HepG2 (cell line): ENCODE measurements around the gene MAP1LC3A. TPM values are rescaled to one million over a fixed set of nuclear protein-coding genes. Genes with fewer than 3 reads are reported as not detected.

ENCODE experiments used
- GATAD2A ChIP-seq: IDR thresholded peaks from 2 replicates; pipeline ENCODE4 v1.6.1; 2016
- HOMEZ ChIP-seq: IDR thresholded peaks from 2 replicates; pipeline ENCODE4 v1.6.1; 2016; ENCODE audit warnings: low read depth
- KMT2A ChIP-seq: sonication (generic); formaldehyde crosslinking; IDR thresholded peaks from 2 replicates; pipeline ENCODE4 v1.4.0; 2020; ENCODE audit warnings: missing genetic modification reagents
- MLXIP ChIP-seq: sonication (generic); formaldehyde crosslinking; IDR thresholded peaks from 2 replicates; pipeline ENCODE4 v1.9.0; 2021; ENCODE audit warnings: missing genetic modification reagents, borderline replicate concordance
- NFATC3 ChIP-seq: sonication (generic); formaldehyde crosslinking; IDR thresholded peaks from 2 replicates; pipeline ENCODE4 v1.5.1; 2020; ENCODE audit warnings: mild to moderate bottlenecking, missing genetic modification reagents
- PREB ChIP-seq: sonication (generic); formaldehyde crosslinking; IDR thresholded peaks from 2 replicates; pipeline ENCODE4 v1.4.0; 2020; ENCODE audit warnings: missing genetic modification reagents
- RCOR2 ChIP-seq: IDR thresholded peaks from 2 replicates; pipeline ENCODE4 v1.6.1; 2016; ENCODE audit warnings: missing biosample characterization, missing genetic modification reagents
- RFXAP ChIP-seq: sonication (generic); formaldehyde crosslinking; IDR thresholded peaks from 2 replicates; pipeline ENCODE4 v1.4.0; 2020; ENCODE audit warnings: missing genetic modification reagents, borderline replicate concordance
- TIGD3 ChIP-seq: sonication (generic); formaldehyde crosslinking; IDR thresholded peaks from 2 replicates; pipeline ENCODE4 v1.5.1; 2020; ENCODE audit warnings: mild to moderate bottlenecking, missing genetic modification reagents, borderline replicate concordance
- ZFP1 ChIP-seq: IDR thresholded peaks from 2 replicates; pipeline ENCODE4 v1.6.1; 2016
- ZKSCAN1 ChIP-seq: fragments of 150-350 bp; IDR thresholded peaks from 2 replicates; pipeline ENCODE4 v1.6.1; 2014; ENCODE audit warnings: low read length
- ZNF460 ChIP-seq: sonication (generic); formaldehyde crosslinking; IDR thresholded peaks from 2 replicates; pipeline ENCODE4 v1.5.1; 2020; ENCODE audit warnings: missing genetic modification reagents, mild to moderate bottlenecking, borderline replicate concordance
- ZNF558 ChIP-seq: sonication (generic); formaldehyde crosslinking; IDR thresholded peaks from 2 replicates; pipeline ENCODE4 v1.9.0; 2022; ENCODE audit warnings: mild to moderate bottlenecking, missing genetic modification reagents, borderline replicate concordance
- ZNF878 ChIP-seq: sonication (generic); formaldehyde crosslinking; IDR thresholded peaks from 2 replicates; pipeline ENCODE4 v1.8.1; 2023; ENCODE audit warnings: mild to moderate bottlenecking, missing genetic modification reagents, moderate library complexity
- ZSCAN29 ChIP-seq: sonication (generic); formaldehyde crosslinking; conservative IDR thresholded peaks from 2 replicates; pipeline ENCODE4 v1.4.0; 2020; ENCODE audit warnings: mild to moderate bottlenecking, missing genetic modification reagents
- polyA plus RNA-seq, 8 experiments: library from polyadenylated mRNA; depleted of rRNA in 3 of 8; stranded (reverse) in 7 of 8; unstranded in 1 of 8; fragments of >200 nt; fragmentation: Illumina TruSeq in 4 of 8; extraction: Trizol in 4 of 8; gene quantifications; 2 replicates each; pipeline versions ENCODE4 v1.2.1 to v1.2.3, GENCODE V29; 2011 to 2016; ENCODE audit warnings: low read depth in 4 of 8, missing spikeins in 1 of 8, mixed read lengths in 1 of 8; ENCODE audit not compliant: insufficient read depth in 1 of 8
- total RNA-seq, 5 experiments: library from RNA; depleted of rRNA; stranded (reverse); fragments of >200 nt; fragmentation: Illumina TruSeq; extraction: Trizol; gene quantifications; 2 replicates each; pipeline ENCODE4 v1.2.3, GENCODE V29; 2016; ENCODE audit warnings: low read depth in 1 of 5
- TF ChIP-seq, protein P1 (sequence below): sonication (generic); formaldehyde crosslinking; IDR thresholded peaks from 2 replicates; pipeline ENCODE4 v1.4.0; 2020; ENCODE audit warnings: mild to moderate bottlenecking, missing genetic modification reagents
- TF ChIP-seq, protein P2 (sequence below): sonication (generic); formaldehyde crosslinking; IDR thresholded peaks from 2 replicates; pipeline ENCODE4 v1.8.0; 2023; ENCODE audit warnings: mild to moderate bottlenecking, missing genetic modification reagents
- TF ChIP-seq, protein P3 (sequence below): IDR thresholded peaks from 2 replicates; pipeline ENCODE4 v1.6.1; 2018; ENCODE audit warnings: missing genetic modification reagents

MAP1LC3A gene
- total and polyA plus RNA-seq, 2 of the 13 experiments (the other 11 are each of a cell fraction or from before 2014, with no cell fraction given) = not detected

DNA sequence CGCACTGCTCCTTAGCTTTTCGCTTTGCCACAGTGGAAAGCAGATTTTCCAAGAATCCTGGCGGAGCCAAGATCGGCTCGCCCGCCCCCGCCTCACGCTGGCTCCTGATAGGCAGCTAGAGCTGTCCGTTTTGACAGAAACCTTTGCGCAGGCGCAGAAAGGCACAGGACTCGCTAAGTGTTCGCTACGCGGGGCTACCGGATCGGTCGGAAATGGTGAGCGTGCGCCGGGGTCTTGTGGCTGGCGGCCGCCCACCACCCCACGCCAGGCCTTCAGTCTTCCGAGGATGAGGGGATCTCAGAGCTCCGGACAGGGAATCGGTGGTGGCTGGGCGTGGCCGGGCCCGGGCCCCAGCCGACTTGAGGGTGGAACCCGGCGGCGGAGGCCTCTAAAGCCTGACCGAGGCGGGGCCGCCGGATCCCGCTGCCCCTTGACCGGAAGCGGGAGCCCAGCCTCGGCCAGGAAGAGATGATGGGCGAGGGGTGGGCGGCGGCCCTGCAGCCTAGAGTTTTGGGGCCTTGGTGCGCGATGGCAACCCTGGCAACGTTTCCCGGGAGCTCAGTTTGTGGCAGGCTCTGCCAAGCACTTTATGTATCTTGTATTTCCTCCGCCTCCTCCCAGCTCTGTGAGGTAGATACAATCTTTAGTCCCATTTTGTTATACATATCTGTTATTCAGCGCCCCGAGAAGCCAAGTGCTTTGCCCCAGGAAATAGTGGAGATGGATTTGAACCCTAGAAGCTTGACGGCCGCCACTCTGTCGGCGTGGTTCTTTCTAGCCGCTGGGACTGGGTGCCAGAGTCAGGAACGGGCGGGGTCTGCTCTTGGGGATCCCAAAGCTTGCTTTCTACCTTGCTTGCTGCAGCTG lies 42.0 kb upstream of the MAP1LC3A start, which contains the start of gene DYNLRB1 (continued):
- 0 out of 2 replicates have a peak, but pooled peaks have one; percentile 8 for TF ChIP-seq PREB (CRISPR knock-in tag)
- TF ChIP-seq NFATC3 (CRISPR knock-in tag) = peak; percentile 46; the same call in 1 of the 2 replicates
- peak; percentile 21; the same call in 1 of the 2 replicates for TF ChIP-seq ZNF878
- TF ChIP-seq ZFP1 (CRISPR knock-in tag) = peak; percentile 79
- TF ChIP-seq ZSCAN29 (CRISPR knock-in tag) = no peak; the same call in 1 of the 2 replicates
- TF ChIP-seq, protein P1, sequence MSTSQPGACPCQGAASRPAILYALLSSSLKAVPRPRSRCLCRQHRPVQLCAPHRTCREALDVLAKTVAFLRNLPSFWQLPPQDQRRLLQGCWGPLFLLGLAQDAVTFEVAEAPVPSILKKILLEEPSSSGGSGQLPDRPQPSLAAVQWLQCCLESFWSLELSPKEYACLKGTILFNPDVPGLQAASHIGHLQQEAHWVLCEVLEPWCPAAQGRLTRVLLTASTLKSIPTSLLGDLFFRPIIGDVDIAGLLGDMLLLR (CRISPR knock-in tag) = peak; percentile 86; the same call in 1 of the 2 replicates
- TF ChIP-seq ZNF460 = 0 out of 2 replicates have a peak, but pooled peaks have one; percentile 15
- no peak; the same call in 1 of the 2 replicates for TF ChIP-seq RCOR2 (CRISPR knock-in tag)
- TF ChIP-seq, protein P2, sequence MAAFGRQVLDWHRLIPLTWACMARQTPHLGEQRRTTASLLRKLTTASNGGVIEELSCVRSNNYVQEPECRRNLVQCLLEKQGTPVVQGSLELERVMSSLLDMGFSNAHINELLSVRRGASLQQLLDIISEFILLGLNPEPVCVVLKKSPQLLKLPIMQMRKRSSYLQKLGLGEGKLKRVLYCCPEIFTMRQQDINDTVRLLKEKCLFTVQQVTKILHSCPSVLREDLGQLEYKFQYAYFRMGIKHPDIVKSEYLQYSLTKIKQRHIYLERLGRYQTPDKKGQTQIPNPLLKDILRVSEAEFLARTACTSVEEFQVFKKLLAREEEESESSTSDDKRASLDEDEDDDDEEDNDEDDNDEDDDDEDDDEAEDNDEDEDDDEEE = peak; percentile 84
- peak; percentile 43; the same call in 1 of the 2 replicates for TF ChIP-seq MLXIP (CRISPR knock-in tag)
- TF ChIP-seq RFXAP (CRISPR knock-in tag) = peak; percentile 85
- TF ChIP-seq, protein P3, sequence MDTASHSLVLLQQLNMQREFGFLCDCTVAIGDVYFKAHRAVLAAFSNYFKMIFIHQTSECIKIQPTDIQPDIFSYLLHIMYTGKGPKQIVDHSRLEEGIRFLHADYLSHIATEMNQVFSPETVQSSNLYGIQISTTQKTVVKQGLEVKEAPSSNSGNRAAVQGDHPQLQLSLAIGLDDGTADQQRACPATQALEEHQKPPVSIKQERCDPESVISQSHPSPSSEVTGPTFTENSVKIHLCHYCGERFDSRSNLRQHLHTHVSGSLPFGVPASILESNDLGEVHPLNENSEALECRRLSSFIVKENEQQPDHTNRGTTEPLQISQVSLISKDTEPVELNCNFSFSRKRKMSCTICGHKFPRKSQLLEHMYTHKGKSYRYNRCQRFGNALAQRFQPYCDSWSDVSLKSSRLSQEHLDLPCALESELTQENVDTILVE (CRISPR knock-in tag) = peak; percentile 91
- TF ChIP-seq HOMEZ (CRISPR knock-in tag) = peak; percentile 52
- peak; percentile 99 for TF ChIP-seq ZNF558 (CRISPR knock-in tag)
- peak; percentile 97 for TF ChIP-seq TIGD3 (CRISPR knock-in tag)
- peak; percentile 75; the same call in 1 of the 2 replicates for TF ChIP-seq GATAD2A (CRISPR knock-in tag)
- no peak for TF ChIP-seq ZKSCAN1
- TF ChIP-seq KMT2A (CRISPR knock-in tag) = peak; percentile 98
